Panc1 (cell line): ENCODE results near the gene INO80. TPM values are rescaled to one million over a fixed set of nuclear protein-coding genes. Genes with fewer than 3 reads are reported as not detected.

ENCODE experiments used
- ATAC-seq: fragments of 200-7000 bp; cut with Tn5 transposase; 2 replicates; pipeline ENCODE4 v1.9.1; 2020; ENCODE audit warnings: mild to moderate bottlenecking, moderate library complexity
- BruUV-seq: library from RNA; stranded (reverse); fragments of 400-500 nt; replicated peaks from 2 replicates; lab custom pipeline; 2021; lab: Mats Ljungman, UMichigan
- CTCF ChIA-PET: fragments of 300-600 bp; sonication (Branson Sonifier 250); formaldehyde crosslinking; loops from one replicate; lab custom pipeline; 2022; ENCODE audit warnings: antibody characterized with exemption; lab: Charles Lee
- POLR2A ChIA-PET: fragments of 300-600 bp; sonication (Branson Sonifier 250); formaldehyde crosslinking; loops from one replicate; lab custom pipeline; 2022; ENCODE audit warnings: antibody characterized with exemption; lab: Charles Lee
- DNase-seq: peaks from one replicate; pipeline ENCODE4 v3.0.0-alpha.2; 2010; ENCODE audit warnings: low read depth, low spot score
- H3K27ac ChIP-seq: 2 replicates; pipeline ENCODE4 v1.5.1; 2011; ENCODE audit warnings: mild to moderate bottlenecking, low read length, inconsistent platforms
- H3K27me3 ChIP-seq: fragments of 200-500 bp; sonication (Bioruptor generic); 2 replicates; pipeline ENCODE4 v1.6.0; 2014; ENCODE audit warnings: low read length, inconsistent platforms; ENCODE audit not compliant: control insufficient read depth, insufficient read depth
- H3K36me3 ChIP-seq: fragments of 200-500 bp; sonication (Bioruptor generic); 2 replicates; pipeline ENCODE4 v1.5.1; 2014; ENCODE audit warnings: inconsistent platforms, mild to moderate bottlenecking, low read length, moderate library complexity; ENCODE audit not compliant: control insufficient read depth, insufficient read depth
- H3K4me1 ChIP-seq: 2 replicates; pipeline ENCODE4 v1.5.1; 2011; ENCODE audit warnings: inconsistent platforms, mild to moderate bottlenecking, low read length, moderate library complexity; ENCODE audit not compliant: control insufficient read depth, insufficient read depth
- H3K4me3 ChIP-seq, 2 experiments: 2 replicates each; pipeline ENCODE4 v1.5.1; 2011 to 2012; ENCODE audit warnings: low read depth in 2 of 2, low read length in 2 of 2, mild to moderate bottlenecking in 2 of 2, inconsistent platforms in 1 of 2, moderate library complexity in 1 of 2
- H3K9me3 ChIP-seq: fragments of 200-500 bp; sonication (Bioruptor generic); 2 replicates; pipeline ENCODE4 v1.5.1; 2014; ENCODE audit warnings: low read depth, mild to moderate bottlenecking, inconsistent platforms, low read length, moderate library complexity; ENCODE audit not compliant: control insufficient read depth, insufficient read depth
- POLR2AphosphoS5 ChIP-seq: IDR thresholded peaks from 2 replicates; pipeline ENCODE4 v1.6.1; 2012; ENCODE audit warnings: mild to moderate bottlenecking, low read depth, low read length, moderate library complexity
- SIN3A ChIP-seq: IDR thresholded peaks from 2 replicates; pipeline ENCODE4 v1.6.1; 2012; ENCODE audit warnings: low read depth, mild to moderate bottlenecking, low read length, moderate library complexity, borderline replicate concordance; ENCODE audit not compliant: insufficient read depth
- TCF7L2 ChIP-seq: IDR thresholded peaks from 2 replicates; pipeline ENCODE4 v1.6.1; 2011; ENCODE audit warnings: mild to moderate bottlenecking, low read depth, low read length, inconsistent platforms
- in situ Hi-C: cut with HindIII; loops from 2 replicates; pipeline ENCODE4 v1.10.0; 2016; ENCODE audit warnings: low sequenced_read_pairs, low pct_unique_long_range_greater_than_20kb
- intact Hi-C: fragments of 100-400 bp; cut with micrococcal nuclease; formaldehyde crosslinking; loops from one replicate; pipeline ENCODE4 v1.10.0; 2022; ENCODE audit not compliant: unreplicated experiment
- total RNA-seq: library from RNA; stranded (reverse); gene quantifications from one replicate; pipeline ENCODE4 v1.2.1, GENCODE V29; 2021; ENCODE audit not compliant: unreplicated experiment
- TF ChIP-seq, protein P1 (sequence below), 2 experiments: IDR thresholded peaks; 2 replicates each; pipeline ENCODE4 v1.6.1; 2011 to 2012; ENCODE audit warnings: low read depth in 2 of 2, control low read depth in 1 of 2, low read length in 1 of 2, mild to moderate bottlenecking in 1 of 2, moderate library complexity in 1 of 2; ENCODE audit not compliant: insufficient read depth in 1 of 2
- TF ChIP-seq, protein P2 (sequence below): fragments of 450-650 bp; IDR thresholded peaks from 2 replicates; pipeline ENCODE4 v1.5.1; 2017; ENCODE audit warnings: mild to moderate bottlenecking

INO80 gene
- total RNA-seq, 1 experiment from 2014 or later, result 26.2 TPM

DNA sequence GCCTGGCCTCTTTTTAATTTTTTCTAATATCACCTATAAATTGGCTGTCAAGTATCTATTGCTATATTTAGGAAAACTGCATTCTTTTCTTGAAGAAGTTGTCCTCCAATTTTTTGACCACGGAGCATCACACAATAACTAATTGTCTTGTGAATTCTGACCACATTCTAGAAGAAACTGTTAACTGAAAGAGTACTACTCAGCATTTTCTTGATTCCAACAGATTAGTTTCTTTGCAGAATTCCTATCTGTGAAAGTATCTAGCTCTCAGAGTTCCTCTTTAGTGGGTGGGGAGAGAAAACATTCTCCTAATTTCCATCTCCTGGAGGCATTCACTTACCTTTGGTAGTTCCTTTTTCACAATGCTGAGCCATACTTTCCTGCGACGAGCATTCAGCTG, 31.1 kb downstream of the INO80 start:
- in situ Hi-C loops, result no loop called here
- no peak overlapping the region for H3K27ac ChIP-seq
- H3K36me3 ChIP-seq, result peaks cover 26% of the 10 kb centered on the region
- intact Hi-C loops, result loop anchor here (10.0 kb wide), 1 partner anchor 100 kb away; no protein-coding TSS in a partner anchor
- H3K4me1 ChIP-seq, result no peaks in the 10 kb centered on the region
- H3K27me3 ChIP-seq, result no peaks in the 10 kb centered on the region
- ChIA-PET POLR2A (no interaction called here), CTCF (no interaction called here)
- ATAC-seq, result no peak
- no TSS peak for BruUV-seq
- TF ChIP-seq SIN3A, result no peak
- TF ChIP-seq, protein P1, sequence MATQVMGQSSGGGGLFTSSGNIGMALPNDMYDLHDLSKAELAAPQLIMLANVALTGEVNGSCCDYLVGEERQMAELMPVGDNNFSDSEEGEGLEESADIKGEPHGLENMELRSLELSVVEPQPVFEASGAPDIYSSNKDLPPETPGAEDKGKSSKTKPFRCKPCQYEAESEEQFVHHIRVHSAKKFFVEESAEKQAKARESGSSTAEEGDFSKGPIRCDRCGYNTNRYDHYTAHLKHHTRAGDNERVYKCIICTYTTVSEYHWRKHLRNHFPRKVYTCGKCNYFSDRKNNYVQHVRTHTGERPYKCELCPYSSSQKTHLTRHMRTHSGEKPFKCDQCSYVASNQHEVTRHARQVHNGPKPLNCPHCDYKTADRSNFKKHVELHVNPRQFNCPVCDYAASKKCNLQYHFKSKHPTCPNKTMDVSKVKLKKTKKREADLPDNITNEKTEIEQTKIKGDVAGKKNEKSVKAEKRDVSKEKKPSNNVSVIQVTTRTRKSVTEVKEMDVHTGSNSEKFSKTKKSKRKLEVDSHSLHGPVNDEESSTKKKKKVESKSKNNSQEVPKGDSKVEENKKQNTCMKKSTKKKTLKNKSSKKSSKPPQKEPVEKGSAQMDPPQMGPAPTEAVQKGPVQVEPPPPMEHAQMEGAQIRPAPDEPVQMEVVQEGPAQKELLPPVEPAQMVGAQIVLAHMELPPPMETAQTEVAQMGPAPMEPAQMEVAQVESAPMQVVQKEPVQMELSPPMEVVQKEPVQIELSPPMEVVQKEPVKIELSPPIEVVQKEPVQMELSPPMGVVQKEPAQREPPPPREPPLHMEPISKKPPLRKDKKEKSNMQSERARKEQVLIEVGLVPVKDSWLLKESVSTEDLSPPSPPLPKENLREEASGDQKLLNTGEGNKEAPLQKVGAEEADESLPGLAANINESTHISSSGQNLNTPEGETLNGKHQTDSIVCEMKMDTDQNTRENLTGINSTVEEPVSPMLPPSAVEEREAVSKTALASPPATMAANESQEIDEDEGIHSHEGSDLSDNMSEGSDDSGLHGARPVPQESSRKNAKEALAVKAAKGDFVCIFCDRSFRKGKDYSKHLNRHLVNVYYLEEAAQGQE (IDR thresholded peaks at IDR 0.05; ENCODE audit: insufficient read depth in 1 of 2, low read depth in 2 of 2, low read length in 1 of 2), result no peak
- TF ChIP-seq POLR2AphosphoS5, result no peak
- TF ChIP-seq, protein P2, sequence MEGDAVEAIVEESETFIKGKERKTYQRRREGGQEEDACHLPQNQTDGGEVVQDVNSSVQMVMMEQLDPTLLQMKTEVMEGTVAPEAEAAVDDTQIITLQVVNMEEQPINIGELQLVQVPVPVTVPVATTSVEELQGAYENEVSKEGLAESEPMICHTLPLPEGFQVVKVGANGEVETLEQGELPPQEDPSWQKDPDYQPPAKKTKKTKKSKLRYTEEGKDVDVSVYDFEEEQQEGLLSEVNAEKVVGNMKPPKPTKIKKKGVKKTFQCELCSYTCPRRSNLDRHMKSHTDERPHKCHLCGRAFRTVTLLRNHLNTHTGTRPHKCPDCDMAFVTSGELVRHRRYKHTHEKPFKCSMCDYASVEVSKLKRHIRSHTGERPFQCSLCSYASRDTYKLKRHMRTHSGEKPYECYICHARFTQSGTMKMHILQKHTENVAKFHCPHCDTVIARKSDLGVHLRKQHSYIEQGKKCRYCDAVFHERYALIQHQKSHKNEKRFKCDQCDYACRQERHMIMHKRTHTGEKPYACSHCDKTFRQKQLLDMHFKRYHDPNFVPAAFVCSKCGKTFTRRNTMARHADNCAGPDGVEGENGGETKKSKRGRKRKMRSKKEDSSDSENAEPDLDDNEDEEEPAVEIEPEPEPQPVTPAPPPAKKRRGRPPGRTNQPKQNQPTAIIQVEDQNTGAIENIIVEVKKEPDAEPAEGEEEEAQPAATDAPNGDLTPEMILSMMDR, result no peak
- TF ChIP-seq TCF7L2, result no peak
- no peak overlapping the region for H3K4me3 ChIP-seq
- no peak for DNase-seq
- no peaks in the 10 kb centered on the region for H3K9me3 ChIP-seq

DNA sequence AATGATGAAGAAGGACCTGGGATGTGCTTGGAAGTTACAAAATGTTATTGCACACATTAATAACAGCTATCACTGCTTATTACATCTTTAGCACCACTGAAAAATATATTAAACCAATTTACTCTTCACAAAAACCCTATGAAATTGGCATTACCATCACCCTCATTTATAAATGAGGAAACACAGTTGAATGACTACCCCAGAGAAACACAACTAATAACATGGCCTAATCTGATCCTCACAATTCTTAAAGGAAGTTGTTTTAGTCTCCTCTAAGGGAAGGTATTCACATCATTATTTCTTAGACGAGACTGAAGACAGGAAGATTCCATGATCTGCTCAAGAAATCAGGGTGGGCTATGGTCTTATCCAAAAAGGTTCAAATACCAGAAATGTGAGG, 35.9 kb downstream of the INO80 start:
- Histone ChIP-seq H3K4me1 (no peaks in the 10 kb centered on the region), H3K27ac (no peak overlapping the region), H3K9me3 (no peaks in the 10 kb centered on the region), H3K4me3 (no peak overlapping the region), H3K27me3 (no peaks in the 10 kb centered on the region), H3K36me3 (peaks cover 28% of the 10 kb centered on the region)
- BruUV-seq, result no TSS peak
- POLR2A ChIA-PET, result no interaction called here
- CTCF ChIA-PET, result no interaction called here
- TF ChIP-seq, protein P1 (IDR thresholded peaks at IDR 0.05; ENCODE audit: insufficient read depth in 1 of 2, low read depth in 2 of 2, low read length in 1 of 2), result no peak
- TF ChIP-seq TCF7L2 (no peak), POLR2AphosphoS5 (no peak), SIN3A (no peak)
- TF ChIP-seq, protein P2, result no peak
- in situ Hi-C loops (no loop called here), intact Hi-C loops (loop anchor here (10.0 kb wide), 1 partner anchor 105 kb away; no protein-coding TSS in a partner anchor)
- no peak for DNase-seq
- ATAC-seq, result no peak
